GM21447 (cell line): ENCODE measurements around the gene CNIH4.
"Not testable (repeated sequence)": the region's sequence is repeated elsewhere in the genome, so short reads cannot be mapped to it uniquely, and the experiment has no call there.

Experiments used
- ATAC-seq: cut with Tn5 transposase; IDR thresholded peaks from one replicate; pipeline ENCODE4 v1.9.1; 2021; ENCODE audit not compliant: unreplicated experiment

The CNIH4 gene

DNA sequence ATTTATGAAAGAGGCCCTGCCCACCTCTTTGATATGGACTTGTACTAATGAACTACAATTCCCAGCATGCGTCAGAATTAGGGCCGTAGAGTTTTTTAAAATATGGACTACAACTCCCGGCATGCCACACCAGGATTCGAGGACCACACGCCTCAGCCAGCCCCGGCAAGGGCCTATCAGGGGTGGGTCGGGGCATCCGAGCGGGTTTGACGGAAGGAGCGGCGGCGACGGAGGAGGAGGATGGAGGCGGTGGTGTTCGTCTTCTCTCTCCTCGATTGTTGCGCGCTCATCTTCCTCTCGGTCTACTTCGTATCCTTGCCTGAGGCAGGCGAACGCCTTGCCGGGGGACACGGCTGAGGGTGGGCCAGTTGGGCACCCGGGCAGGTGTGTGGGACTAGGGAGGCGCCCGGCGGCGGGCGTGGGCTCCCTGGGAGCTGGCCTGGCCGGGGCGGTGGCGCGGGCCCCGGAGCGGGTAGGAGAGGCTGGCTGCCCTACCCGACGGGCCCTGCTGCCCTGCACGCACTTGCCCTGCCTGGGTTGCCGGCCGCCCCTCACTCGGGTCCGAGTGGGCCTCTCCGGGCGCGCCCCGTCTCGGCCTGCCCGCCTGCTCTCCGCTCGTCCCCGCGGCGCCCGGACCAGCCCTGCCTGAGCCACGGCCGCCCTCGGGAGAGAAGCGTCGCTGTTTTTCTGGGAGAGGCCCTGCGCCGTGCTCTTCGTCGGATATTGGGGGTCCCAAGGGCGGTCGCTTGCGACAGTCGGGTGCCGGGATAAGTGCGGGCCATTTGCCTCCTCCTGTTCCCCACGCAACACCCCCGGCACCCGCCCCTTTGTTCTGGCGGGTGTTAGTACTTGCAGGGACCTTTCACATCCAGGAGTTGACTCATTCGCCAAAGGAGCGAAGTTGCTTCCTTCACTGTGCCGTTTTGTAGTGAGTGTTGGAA lies at the start of gene CNIH4:
Gene CNIH4, plus strand, starts transcription at position 195 of the 941 bp plus-strand sequence. Its CDS starts 46 bp downstream, at position 241.
- peak; percentile 98 for ATAC-seq

DNA sequence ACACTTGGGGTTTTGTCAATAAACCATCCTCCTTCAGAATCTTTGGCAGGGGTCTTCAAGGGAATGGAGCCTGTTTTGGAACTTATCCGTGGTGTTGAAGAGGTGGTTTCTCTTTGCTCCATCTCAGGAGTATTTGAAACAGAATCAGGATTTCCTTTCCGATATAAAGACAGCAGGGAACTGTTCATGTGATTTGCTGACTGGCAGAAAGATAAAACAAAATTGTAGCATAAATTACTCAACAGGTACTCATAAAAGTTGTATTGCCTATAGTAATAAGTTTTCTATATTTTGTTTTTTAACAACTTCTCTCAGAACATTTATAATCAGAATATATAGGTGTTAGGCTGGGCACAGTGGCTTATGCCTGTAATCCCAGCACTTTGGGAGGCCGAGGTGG lies 48.6 kb upstream of the CNIH4 start:
- no peak for ATAC-seq

- ATAC-seq, result not testable (repeated sequence)
Observed at GRCh38 chr1:224311503-224311902, 45.2 kb upstream of the CNIH4 start.

- ATAC-seq, result no peak
Observed at GRCh38 chr1:224312025-224312424, 44.7 kb upstream of the CNIH4 start.

DNA sequence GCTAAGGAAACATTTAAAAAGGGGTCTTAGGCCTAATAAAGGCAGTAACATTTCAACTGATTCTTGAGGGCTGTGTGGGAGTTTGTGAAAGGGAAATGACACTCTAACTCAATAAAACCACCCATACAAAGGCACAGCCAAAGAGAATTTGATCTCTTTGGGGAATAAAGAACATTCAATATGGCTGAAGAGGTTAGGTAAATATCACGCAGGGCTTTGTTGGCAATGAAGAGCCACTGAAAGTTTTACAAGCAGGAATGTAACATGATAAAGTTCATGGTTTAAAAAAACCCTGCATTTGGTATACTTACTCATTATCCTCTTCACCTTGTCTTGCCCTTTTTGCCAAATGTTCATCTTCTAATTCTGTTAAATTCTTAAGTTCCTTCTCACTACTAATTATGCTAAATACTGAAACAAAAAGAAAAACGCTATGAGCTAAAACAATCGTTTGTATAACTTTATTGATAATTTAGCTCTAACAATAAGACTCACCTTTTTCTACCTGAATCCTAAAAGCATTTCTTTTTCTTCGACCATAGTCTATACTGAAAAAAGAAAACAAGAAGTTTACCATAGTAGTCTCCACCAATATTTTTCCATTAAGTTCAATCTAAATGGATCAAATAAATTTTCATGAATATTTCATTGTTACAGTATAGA lies 39.2 kb upstream of the CNIH4 start:
- ATAC-seq, result no peak

DNA sequence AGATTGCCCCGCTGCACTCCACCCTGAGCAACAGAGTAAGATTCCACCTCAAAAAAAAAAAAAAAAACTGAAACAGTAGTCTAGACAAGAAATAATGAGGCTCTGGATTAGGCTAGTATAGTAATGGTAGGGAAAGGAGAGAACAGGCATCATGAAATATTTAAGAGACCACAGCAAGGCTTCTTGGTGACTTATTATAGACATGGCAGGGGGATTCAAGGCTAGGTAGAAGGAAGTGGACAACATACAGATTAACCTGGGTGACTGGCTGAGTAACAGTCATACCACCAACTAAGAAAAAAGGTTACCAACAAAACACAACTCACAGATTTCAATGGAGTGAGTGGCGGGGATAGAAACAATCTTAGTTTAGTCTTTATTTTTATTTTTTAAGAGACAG lies 35.0 kb upstream of the CNIH4 start:
- no peak for ATAC-seq

DNA sequence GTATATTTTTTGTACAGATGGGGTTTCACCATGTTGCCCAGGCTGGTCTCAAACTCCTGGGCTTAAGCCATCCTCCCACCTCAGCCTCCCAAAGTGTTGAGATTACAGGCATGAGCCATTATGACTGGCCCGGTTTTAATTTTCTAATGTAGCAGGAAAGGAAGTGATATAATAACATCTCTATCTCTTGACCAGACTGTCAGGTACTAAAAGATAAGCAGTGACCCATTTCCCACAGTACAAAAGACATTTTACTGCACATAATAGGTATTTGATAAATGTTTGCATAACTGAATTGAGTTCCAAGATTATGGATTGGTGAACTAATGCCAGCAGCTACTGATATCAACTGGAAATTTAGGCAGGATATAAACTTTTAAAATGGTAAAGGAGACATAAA lies 30.7 kb upstream of the CNIH4 start:
- no peak for ATAC-seq

GRCh38 chr1:224328644-224329043 lies 28.0 kb upstream of the CNIH4 start:
- no peak for ATAC-seq

- ATAC-seq, result no peak
Observed at GRCh38 chr1:224329484-224329841, 27.2 kb upstream of the CNIH4 start.

GRCh38 chr1:224329842-224330753 lies 26.6 kb upstream of the CNIH4 start, which contains the start of gene NVL:
Gene NVL (minus strand): TSS chr1:224330172. CDS start chr1:224330127, 45 bp downstream.
- ATAC-seq, result peak; percentile 83

GRCh38 chr1:224331326-224331725 lies 25.4 kb upstream of the CNIH4 start:
- no peak for ATAC-seq

GRCh38 chr1:224331824-224332223 lies 24.9 kb upstream of the CNIH4 start:
- ATAC-seq, result no peak

DNA sequence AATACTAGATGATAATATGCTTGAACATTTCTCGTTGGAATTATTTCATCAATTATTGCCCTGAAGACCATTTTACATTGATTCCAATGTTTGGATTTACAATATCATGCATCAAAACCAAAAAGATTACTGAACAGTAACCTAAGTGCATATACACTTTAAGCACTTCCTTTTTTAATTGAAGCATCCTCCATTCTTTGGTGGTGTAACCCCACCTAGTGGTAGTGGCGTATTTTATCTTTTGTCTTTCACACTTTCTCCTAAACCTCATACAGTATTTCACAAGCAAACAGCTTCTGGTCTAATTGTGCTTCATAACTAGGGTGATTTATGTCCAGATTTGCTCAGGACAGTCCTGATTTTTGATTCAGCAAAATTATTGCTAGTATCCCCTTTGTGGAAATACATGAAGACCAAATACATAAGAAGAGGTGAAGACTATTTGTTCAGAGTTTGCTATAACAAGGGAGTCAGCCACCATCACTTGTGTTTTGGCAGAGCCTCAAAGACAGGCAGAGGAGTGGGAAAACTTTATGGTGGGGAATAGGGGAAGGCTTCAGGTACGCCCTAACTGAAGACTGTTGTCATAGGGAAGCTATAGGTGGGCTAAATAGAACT lies 23.3 kb upstream of the CNIH4 start:
- peak; percentile 32 for ATAC-seq

DNA sequence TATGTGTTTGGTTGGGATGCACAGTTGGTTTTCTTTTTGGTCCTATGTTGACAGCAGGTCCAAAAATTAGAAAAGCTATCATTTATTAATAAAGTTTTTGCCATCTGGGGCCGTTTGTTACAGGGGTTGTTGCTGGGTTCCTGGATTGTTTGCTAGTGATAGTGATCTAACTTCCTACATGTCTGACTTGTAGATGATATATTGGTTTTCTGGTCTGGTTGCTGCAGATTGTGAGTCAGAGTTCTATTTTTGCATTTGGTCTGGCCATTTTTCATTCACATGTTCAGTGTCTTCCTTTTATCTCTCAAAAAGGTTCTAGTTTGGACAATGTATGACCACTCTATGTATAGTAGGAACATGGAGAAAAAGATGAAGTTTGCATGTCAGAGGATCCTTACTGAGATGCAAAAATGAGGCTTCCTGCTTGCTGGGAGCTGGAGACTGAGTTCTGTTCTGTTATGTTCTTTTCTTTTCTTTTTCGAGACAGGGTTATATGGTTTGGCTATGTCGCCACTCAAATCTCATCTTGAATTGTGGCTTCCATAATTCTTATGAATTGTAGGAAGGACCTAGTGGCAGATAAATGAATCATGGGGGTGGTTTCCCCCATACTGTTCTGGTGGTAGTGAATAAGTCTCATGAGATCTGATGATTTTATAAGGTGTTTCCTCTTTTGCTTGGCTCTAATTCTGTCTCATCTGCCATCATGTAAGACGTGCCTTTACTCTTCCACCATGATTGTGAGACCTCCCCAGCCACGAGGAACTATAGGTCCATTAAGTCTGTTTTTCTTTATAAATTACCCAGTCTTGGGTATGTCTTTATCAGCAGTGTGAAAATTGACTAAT lies 22.5 kb upstream of the CNIH4 start:
- ATAC-seq, result no peak

GRCh38 chr1:224338150-224338838 lies 18.4 kb upstream of the CNIH4 start:
- no peak for ATAC-seq

GRCh38 chr1:224339442-224340033 lies 17.1 kb upstream of the CNIH4 start:
- no peak for ATAC-seq

GRCh38 chr1:224340453-224341384 lies 16.0 kb upstream of the CNIH4 start:
- ATAC-seq, result not testable (repeated sequence)

DNA sequence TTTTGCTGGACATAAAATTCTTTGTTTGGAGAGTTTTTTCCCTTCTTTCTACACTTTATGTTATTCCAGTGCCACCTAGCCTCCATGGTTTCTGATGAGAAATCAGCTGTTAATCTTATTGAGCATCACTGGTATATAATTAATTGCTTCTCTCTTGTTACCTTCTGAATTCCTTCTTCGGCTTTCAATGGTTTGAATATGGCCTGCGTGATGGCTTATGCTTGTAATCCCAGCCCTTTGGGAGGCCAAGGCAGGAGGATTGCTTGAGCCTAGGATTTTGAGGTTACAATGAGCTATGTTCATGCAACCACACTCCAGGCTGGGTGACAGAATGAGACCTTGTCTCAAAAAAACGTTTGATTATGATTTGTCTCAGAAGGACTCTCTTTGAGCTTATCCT lies 13.0 kb upstream of the CNIH4 start:
- ATAC-seq, result no peak
